ENCODE results near the gene SYK. TPM values are rescaled to one million over a fixed set of nuclear protein-coding genes. Genes with fewer than 3 reads are reported as not detected.
A peak's percentile ranks its signal among the peaks of the same experiment; 100 is the strongest.

SYK gene
- total RNA-seq, 1 donor from 2014 or later = 25.6 TPM

DNA sequence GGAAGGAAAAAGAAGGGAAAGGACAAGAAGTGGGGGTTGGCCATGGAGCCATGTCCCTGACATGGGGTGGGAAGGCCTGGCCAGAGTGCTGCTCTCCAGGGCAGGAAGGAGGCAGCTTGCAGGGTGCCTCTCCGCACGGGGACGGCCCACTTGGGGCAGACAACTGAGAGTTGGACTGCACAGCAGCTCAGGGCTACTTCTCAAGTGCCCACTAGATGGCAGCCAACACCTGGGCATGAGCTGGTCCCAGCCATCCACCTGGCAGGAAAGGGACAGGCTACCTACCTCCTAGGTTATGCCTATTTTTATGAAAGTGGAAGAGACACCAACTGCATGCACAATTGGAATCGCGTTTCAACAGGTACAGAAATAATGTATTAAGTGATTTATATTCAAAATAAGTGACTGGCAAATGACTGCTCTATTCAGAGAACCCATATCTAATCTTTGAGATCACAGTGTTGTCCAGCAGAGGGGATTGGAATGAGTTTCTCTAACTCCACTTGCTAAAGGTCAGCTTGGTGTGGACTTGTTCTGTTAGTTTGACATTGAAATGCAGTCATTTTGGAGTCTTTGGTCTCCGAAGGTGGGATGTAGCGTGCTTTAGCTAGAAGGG, 113.4 kb downstream of the SYK start:
- peak; percentile 93 for ATAC-seq
- intact Hi-C loops (cut with DNase I) = loop anchor here (10.0 kb wide), 2 partner anchors 520 to 810 kb away; no protein-coding TSS in a partner anchor
- peak; percentile 83 for DNase-seq (ENCODE audit: low spot score)

DNA sequence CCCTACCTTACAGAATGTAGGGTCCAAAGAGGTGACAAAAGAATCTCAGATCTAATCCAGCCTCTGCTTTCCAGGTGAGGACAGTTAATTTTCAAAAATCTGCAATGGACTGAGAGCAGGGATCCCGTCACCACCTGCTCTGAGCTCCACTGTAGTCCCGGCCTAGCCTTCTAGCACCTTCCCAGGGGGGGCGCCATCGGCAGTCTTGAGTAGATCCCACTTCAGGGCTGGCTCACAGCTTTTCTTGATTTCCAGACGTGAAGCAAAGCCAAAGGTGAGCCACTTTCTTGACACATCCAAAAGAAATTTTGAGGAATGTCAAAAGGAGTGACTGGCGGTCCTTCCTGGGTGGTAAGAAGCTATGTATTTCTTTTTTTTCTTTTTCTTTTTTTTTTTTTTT, 114.1 kb downstream of the SYK start:
- ATAC-seq = no peak
- no peak for DNase-seq (ENCODE audit: low spot score)
- intact Hi-C loops (cut with DNase I) = loop anchor here (10.0 kb wide), 2 partner anchors 519 to 809 kb away; no protein-coding TSS in a partner anchor

DNA sequence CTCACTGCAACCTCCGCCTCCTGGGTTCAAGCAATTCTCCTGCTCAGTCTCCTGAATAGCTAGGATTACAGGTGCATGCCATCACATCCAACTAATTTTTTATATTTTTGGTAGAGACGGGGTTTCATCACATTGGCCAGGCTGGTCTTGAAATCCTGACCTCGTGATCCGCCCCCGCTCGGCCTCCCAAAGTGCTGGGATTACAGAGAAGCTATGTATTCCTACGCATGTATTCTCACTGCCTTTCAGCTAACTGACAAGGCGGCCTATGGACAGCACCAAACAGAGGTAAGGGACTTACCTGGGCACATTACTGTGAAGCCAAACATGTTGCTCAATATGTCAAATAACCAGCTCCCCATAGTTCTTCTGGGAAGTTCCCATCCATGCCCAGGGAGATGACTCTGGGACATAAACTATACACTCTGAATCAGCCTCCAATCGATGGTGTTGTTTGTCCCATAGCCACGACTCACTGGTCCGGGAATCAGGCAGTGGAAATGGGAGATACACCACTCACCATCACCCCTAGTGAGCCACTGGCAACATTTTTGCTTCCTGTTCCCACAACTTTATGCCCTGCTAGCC, 114.6 kb downstream of the SYK start:
- no peak for ATAC-seq
- no peak for DNase-seq (ENCODE audit: low spot score)
- intact Hi-C loops (cut with DNase I) = loop anchor here (10.0 kb wide), 2 partner anchors 519 to 809 kb away; no protein-coding TSS in a partner anchor

DNA sequence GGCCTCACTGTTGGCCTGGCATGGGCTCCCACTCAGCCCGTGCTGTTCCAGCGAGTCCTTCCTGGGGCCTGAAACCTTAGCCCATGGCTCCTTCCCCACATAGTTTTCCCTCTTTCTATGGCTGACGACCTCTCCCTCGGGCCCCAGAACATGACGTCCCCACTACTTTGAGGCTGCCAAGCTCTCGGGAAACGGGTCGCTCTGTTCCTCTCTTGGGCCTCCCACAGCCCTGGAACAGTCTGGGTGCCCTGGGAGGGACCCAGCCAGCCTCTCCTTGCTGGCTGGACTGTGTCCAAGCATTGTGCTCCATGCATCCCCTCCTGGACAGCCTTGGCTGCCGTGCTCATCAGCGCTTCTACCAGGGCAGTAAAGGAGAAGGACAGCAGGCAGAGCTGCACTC, 118.3 kb downstream of the SYK start:
- intact Hi-C loops (cut with DNase I) = loop anchor here (10.0 kb wide), 2 partner anchors 515 to 805 kb away; no protein-coding TSS in a partner anchor
- ATAC-seq (no peak), DNase-seq (ENCODE audit: low spot score) (no peak)

DNA sequence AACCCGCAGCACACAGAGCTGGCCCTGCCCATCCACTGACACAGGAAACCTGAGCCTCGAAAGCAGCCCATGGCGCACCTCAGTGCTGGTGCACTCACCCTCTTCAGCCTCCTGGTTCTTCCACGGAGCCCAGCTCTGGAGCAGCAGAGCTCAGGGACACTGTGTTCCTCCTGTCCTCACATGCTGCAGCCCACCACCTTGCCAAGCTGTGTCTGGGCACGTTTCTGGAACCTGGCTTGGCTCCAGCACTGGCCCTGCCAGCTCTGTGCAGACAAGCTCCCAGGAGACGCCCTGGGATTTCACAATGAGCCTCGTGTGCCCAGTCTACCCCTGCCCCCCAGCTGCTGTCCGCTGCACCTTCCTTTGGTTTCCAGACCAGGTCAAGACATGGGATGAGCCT, 119.5 kb downstream of the SYK start:
- intact Hi-C loops (cut with DNase I) = no loop called here
- ATAC-seq (peak; percentile 55), DNase-seq (ENCODE audit: low spot score) (no peak)

DNA sequence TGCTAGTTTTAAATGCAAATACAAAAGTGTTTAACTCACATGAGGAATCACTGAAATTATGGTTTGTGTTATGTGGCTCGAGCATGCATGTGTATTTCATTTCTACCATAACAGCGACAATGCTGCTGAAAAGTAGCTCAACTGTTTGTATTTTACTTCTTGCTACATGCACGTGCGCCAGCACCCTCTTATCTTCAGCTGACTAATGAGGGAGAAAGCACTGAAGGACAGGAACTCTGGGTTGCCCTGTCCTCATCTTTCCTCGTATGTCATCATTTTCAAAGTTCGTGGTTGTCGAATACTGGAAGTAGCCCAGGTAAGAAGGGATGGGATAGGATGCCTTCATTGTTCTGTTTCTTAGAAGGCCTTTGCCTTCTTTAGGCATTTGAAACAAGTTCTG, 120.3 kb downstream of the SYK start:
- intact Hi-C loops (cut with DNase I) = no loop called here
- DNase-seq (ENCODE audit: low spot score) (no peak), ATAC-seq (no peak)

DNA sequence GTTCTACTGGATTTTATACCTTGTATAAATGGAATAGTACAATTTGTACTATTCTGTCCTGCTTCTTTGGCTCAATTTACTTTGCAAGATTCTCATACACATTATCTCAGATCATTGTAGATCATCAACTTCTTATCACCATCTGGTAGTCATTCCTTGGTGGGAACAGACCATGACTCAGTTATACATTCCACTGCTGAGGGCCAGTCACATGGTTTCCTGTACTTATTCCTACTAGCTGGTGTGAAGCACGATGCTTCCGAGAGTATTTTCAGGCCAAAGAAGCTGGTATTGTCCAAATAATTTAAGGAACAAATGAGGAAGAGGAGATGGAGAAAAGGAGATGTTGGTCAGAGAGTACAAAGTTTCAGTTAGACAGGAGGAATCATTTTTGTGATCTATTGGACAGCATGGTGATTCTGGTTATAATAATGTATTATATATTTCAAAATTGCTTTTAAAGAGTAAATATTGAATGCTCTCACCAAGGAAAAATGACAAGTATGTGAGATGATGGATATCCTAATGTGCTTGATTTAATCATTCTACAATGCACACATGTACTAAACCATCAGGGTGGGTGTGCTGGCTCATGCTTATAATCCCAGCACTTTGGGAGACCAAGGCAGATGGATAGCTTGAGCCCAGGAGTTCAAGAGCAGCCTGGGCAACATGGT, 124.1 kb downstream of the SYK start:
- no peak for DNase-seq (ENCODE audit: low spot score)
- ATAC-seq = no peak
- intact Hi-C loops (cut with DNase I) = no loop called here

DNA sequence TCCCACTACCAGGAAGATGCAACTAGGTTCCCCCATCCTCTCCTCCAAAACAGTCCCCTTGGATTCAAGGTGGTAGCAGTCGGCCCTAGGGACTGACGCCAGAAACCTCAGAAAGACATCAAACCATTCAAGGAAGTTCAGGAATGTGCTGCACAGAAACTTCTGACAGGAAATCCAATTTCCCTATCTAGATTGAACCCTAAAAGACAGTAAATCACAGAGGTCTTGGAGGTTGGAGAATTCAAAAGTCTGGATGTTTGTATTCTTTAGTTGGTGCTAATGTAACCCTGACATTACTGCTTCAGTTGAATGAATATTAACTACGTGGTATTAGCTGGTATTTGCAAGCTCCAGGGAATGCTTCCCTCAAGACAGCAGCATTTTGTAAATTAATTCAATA, 125.3 kb downstream of the SYK start:
- no peak for ATAC-seq
- intact Hi-C loops (cut with DNase I) = no loop called here
- DNase-seq (ENCODE audit: low spot score) = no peak

DNA sequence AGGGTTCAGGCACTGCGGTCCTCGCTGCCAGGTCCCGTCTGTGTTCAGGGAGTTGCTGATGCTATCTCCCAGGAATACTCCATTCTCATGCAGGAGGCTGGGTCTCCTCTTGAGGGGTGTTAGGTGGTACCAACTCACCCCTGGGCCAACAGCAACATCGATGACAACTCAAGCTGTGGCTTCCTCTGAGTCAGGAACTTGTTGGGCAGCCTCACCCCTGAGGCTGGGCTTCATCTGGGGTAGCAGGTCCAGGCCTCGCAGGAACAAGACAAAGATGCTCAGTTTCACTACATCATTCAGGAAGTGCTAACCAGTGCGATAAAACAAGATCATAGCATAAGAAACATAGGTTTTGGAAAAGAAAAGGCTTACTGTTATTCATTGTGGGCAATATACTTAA, 125.9 kb downstream of the SYK start:
- DNase-seq (ENCODE audit: low spot score) (no peak), ATAC-seq (no peak)
- intact Hi-C loops (cut with DNase I) = no loop called here

DNA sequence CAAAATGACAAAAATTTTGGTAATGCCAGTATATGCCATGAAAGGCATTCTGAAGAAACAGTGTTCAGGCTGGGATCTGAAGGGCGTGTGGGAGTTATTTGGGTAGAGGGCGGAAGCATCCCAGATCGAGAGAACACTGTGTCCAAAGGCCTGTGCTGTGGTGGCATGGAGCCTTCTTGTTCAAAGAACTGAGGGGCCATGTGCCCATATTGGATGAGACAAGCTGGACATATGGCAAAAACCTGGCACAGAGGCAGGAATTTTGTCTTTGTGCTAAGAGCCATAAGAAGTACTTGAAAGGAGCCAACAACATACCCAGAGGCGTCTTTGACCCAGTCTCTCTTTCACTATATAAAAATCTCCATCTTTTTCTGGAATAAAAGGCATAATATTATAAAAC, 128.0 kb downstream of the SYK start:
- ATAC-seq = no peak
- no peak for DNase-seq (ENCODE audit: low spot score)
- intact Hi-C loops (cut with DNase I) = no loop called here

DNA sequence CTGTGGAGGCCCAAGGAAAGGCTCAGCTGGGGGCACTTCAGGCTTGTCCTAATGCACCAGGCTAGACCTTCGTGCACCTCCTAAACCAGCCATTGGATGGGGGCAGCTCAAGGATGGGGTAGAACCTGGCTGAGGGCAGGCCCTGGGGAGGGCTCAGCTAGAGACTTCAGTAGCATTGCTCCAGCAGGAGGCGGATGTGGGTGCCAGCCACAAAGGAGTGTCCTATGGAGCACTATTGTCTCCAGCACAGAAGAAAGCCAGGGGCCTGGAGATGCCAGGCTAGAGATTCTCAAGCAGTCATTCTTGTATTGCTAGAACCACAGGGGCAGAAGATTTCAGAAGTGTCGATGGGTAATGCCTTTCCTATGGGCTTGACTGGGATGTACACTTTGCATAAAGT, 131.8 kb downstream of the SYK start:
- ATAC-seq (no peak), DNase-seq (ENCODE audit: low spot score) (no peak)
- intact Hi-C loops (cut with DNase I) = no loop called here

DNA sequence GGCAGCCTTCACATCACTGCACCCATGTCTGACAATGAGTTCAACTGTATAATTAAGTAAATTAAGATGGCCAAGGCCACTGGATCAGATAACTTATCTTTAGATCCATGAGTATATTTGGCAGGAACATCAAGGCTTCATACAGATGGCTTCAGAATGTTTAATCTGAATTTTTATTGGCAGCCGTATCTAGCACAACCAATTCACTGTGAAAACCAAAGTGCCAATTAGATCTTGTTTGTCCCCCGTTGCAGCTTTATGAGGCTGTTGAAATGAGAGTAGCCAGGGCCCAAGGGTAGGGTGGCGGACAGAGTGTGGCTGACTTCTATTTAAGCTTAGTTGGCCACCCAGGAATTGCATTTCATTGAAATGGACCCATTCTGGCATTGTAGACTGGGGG, 137.7 kb downstream of the SYK start:
- no peak for ATAC-seq
- intact Hi-C loops (cut with DNase I) = no loop called here
- DNase-seq (ENCODE audit: low spot score) = no peak

DNA sequence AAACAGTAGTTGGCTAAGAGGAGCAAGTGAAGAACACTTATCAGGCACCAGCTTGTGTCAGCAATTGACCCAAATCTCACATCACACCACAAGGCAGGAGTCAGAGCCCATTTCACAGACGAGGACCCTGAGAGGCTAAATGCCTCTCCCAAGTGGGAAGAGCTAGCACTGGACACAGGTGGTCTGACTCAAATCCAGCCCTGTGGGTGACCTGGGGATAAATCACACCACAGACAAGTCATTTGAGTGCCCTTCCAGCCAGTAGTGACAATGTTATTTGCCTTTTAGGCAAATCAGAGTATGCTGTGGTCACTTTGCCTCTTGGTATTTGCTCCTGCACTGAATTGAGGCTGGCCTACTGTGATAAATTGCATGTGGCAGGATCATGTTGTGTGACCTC, 138.7 kb downstream of the SYK start:
- ATAC-seq = no peak
- intact Hi-C loops (cut with DNase I) = no loop called here
- DNase-seq (ENCODE audit: low spot score) = no peak

DNA sequence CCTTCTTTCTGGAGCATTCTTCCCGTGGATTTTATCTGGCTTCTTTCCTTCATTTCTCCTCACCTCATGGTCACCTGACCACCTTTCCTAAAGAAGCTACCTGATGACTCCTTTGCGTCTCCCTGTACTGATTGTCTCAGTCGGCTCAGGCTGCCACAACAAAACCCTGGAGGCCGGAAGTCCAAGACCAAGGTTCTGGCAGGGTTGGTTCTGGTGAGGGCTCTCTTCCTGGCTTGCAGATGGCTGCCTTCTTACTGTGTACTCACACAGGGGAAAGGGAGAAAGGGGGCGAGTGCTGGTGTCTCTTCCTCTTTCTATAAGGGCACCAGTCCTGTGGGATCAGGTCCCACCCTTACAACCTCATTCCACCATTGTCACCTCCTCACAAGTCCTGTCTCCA, 140.0 kb downstream of the SYK start:
- intact Hi-C loops (cut with DNase I) = no loop called here
- no peak for DNase-seq (ENCODE audit: low spot score)
- ATAC-seq = no peak

DNA sequence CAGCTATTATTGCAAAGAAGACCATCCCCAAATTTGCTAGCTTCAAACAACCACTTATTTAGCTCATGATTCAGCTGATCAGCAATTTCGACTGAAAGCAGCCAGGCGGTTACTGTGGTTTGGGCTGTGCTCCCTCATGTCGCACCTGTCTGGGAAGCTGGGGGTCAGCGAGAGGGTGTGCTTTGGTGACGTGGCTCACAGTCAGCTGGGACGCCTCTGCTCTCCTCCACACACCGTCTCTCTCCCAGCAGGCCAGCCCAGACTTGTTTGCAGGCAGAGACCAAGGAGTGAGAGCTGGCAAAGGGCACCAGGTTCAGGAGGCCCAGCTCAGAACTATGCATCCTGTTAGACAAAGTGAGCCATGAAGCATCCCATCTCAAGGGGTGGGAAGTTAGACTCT, 140.9 kb downstream of the SYK start:
- DNase-seq (ENCODE audit: low spot score) (no peak), ATAC-seq (no peak)
- intact Hi-C loops (cut with DNase I) = no loop called here

DNA sequence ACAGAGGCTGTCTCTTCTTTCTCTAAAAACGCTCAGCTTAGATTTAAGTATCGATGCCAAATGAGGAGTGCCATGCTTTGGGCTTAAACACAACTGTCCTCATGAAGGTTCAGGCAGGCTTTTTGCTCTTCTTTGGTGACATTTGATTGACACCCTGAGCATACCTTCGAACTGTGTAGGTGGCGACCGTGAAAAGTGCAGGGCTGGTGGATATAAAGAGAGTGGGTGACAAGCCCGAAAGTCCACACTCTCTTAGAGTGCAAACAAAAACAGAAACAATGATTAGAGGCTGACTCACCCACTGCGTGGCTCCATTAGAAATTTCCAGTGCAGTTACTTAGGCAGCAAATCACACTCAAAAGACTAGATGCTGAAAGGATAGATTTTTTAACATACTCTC, 141.7 kb downstream of the SYK start:
- no peak for ATAC-seq
- no peak for DNase-seq (ENCODE audit: low spot score)
- intact Hi-C loops (cut with DNase I) = no loop called here

DNA sequence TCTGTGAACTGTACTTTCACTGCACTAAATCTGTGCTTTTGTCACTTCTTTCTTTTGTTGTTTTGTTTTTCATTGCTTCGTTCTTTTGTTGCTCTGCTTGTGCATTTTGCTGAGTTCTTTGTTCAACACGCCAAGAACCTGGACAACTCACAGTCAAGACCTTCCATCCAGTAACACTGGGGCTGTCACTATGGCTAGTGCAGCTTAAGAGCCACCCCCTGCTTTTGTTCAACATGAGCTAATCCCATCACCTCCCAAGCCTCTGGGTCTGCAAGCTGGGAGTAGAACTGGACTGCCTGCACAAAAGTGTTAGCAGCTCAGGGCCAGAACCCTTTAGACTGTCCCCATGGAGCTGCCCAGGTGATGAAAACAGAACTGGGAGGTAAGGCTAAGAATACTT, 143.7 kb downstream of the SYK start:
- intact Hi-C loops (cut with DNase I) = no loop called here
- ATAC-seq = no peak

DNA sequence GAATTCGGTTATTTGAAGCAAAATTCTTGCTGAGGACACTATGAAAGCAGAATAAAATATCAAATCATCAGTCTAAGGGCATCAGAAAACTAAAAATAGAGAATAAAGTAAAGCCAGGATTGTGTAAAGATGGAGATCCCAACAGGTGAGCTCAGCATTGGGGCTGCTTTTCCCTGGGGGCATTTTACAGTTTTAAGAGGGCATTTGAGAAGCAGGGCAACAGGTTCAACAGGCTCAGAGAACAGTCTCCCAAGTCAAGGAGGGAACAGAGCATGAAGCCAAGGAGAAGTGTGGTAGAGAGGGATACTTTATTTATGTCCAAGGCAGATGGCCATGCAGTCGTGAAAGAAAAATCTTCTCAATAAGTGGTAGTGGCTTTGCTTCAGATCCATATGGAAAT, 145.4 kb downstream of the SYK start:
- no peak for ATAC-seq
- intact Hi-C loops (cut with DNase I) = no loop called here
- no peak for DNase-seq (ENCODE audit: low spot score)

More for the DNA sequence above, 143.7 kb downstream of the SYK start:
- DNase-seq (ENCODE audit: low spot score) = no peak

All from sciatic nerve (tissue), 2 donors.